LoVo (cell line): ENCODE results near the gene COPRS.

ENCODE experiments used
- DNase-seq: peaks from one replicate; pipeline ENCODE4 v3.0.0-alpha.2; 2016; ENCODE audit warnings: low spot score

Gene COPRS

DNA sequence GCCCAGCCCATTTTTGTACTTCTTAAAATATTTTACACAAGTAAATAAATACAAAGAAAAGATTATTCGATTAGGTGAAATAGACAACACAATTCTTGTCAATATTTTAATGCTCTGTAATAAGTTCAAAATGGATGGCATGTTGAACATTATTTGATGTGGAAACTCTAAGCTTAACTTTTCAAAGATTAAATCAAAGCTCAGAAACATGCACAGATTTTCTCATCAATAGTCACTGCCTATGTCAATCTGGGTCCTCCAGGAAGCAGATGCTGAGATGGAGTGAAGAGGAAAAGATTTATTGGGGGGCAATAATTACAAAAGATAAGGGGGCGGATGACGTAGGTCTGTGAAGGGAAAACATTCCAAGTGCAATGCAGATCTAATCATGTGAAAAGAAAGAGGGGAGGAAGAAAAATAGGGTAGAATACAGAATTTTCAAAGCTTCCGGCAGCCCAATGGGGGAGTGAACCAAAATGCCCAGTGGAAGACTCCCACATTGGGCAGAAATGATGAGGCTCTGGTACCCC is 50.5 kb downstream of the COPRS start:
- no peak for DNase-seq

DNA sequence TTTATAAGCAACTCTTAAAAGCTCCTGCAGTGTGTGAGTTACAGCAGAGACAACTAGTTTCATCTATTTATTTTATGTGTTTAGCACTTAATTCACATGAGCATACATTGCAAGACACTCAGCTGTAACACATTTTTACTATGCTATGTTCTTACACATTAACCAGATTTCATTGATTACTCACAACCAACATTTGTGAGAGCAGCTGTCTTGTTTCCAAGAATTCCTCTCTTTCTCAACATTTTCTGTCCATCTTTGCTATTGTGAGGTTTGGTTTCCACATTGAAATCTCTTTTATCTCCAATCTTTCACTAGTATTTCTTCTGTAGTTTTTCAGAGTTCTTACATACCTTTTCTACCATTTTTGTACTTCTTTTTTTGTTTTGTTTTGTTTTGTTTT is 51.2 kb downstream of the COPRS start:
- no peak for DNase-seq

DNA sequence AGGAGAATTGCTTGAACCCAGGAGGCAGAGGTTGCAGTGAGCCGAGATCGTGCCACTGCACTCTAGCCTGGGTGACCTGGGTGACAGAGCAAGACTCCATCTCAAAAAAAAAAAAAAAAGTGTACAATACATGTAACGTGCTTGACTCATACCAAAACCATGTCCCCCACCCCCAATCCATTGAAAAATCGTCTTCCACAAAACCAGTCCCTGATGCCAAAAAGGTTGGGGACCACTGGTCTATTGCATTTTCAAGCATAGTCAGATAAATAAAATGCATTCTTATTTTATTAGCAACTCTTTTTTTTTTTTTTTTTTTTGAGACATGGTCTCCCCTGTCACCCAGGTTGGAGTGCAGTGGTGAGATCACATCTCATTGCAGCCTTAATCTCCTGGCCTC is 52.1 kb downstream of the COPRS start:
- no peak for DNase-seq

DNA sequence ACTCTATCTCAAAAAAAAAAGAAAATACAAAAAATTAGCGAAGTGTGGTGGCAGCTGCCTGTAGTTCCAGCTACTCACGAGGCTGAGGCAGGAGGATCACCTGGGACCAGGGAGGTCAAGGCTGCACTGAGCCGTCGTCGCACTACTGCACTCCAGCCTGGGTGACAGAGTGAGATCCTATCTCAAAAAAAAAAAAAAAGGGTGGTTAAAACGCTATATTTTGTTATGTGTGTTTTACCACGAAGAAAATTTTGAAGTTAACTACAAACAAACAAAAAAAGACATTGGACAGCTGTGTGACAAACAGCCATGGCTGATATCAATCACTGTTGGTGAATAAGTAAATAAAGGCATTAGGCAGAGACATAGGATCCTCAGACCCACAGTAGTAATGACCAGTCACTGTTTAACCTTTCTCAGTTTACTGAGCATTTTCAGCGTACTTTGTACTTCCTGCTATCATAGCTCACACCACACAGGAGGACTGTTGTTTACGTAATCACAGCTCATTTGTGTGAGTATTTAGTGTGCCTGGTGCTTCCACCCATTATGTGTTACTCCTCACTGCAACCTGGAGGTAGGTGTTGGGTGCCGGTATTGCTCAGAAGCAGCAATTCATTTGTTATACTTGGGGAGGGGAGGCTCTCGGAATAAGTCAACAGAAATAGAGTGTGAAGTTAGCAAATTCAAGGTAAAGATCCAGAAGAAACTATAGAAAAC is 55.4 kb downstream of the COPRS start:
- DNase-seq, result peak; percentile 37

DNA sequence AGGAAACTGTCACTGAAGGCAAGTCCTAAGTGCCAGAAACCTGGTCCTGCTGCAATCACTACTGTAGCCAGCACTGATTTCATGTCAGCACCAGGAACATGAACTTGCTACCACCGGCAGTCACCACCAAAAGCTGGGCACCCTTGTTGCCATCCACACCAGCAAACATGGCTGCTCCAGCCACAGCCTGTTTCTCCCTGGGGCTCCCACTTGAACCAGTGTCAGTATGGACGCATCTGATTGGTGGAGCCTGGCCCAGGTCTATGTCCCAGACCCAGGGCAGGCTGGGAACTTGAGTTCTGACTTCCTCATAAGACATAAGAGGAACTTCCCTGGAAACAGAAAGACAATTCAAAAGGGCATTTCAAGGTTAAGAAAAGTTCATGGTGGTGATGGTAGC is 56.5 kb downstream of the COPRS start:
- no peak for DNase-seq
